RWPE2 (cell line): ENCODE results near the gene SFTPB.

Experiments
- ATAC-seq: fragments of 200-7000 bp; cut with Tn5 transposase; 3 replicates; pipeline ENCODE4 v1.9.1; 2021; ENCODE audit warnings: low read depth
- DNase-seq: peaks from one replicate; pipeline ENCODE4 v3.0.0-alpha.2; 2020; ENCODE audit warnings: low spot score
- H3K27ac ChIP-seq: fragments of 450-650 bp; 2 replicates; pipeline ENCODE4 v1.5.1; 2017; ENCODE audit warnings: mild to moderate bottlenecking; ENCODE audit not compliant: poor library complexity, severe bottlenecking
- H3K27me3 ChIP-seq: fragments of 250-450 bp; sonication (Bioruptor Pico); 2 replicates; pipeline ENCODE4 v1.5.1; 2021; ENCODE audit warnings: mild to moderate bottlenecking, moderate library complexity; ENCODE audit not compliant: insufficient read depth, poor library complexity, severe bottlenecking
- H3K36me3 ChIP-seq: fragments of 250-450 bp; sonication (Bioruptor Pico); 2 replicates; pipeline ENCODE4 v1.5.1; 2020; ENCODE audit warnings: low read depth, mild to moderate bottlenecking, moderate library complexity
- H3K4me1 ChIP-seq: fragments of 250-450 bp; sonication (Bioruptor Pico); 2 replicates; pipeline ENCODE4 v1.5.1; 2021; ENCODE audit warnings: mild to moderate bottlenecking, moderate library complexity; ENCODE audit not compliant: insufficient read depth, poor library complexity, severe bottlenecking
- H3K4me3 ChIP-seq: fragments of 250-450 bp; sonication (Bioruptor Pico); 2 replicates; pipeline ENCODE4 v1.5.1; 2021; ENCODE audit warnings: mild to moderate bottlenecking, moderate library complexity; ENCODE audit not compliant: severe bottlenecking
- H3K9me3 ChIP-seq: fragments of 250-450 bp; sonication (Bioruptor Pico); 2 replicates; pipeline ENCODE4 v1.5.1; 2021; ENCODE audit warnings: mild to moderate bottlenecking, moderate library complexity; ENCODE audit not compliant: severe bottlenecking
- TF ChIP-seq, protein P1 (sequence below): fragments of 450-650 bp; IDR thresholded peaks from one replicate; pipeline ENCODE4 v1.5.1; 2017; ENCODE audit warnings: mild to moderate bottlenecking, moderate library complexity; ENCODE audit not compliant: poor library complexity, severe bottlenecking

SFTPB gene

DNA sequence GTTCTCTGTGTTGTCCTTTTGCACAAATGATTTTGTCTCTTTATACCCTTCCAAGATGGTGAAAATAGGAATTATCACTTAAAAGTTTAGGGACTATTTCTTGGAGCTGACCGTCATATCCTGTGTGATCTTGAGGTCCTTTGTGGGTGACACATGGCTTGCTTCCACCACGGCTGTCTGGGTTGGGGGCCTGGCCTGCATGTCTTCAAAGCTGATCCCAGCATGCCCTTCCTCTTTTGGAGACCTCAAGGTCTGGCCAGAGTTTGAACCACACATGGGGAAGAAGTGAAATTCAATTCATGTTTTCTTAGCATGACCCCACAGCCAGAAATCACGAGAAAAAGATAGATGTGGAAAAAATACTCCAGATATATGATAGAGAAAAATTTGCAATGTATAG is 14.0 kb downstream of the SFTPB start:
- no peak overlapping the region for H3K27ac ChIP-seq
- ATAC-seq: no peak
- no peaks in the 10 kb centered on the region for H3K27me3 ChIP-seq
- TF ChIP-seq, protein P1, sequence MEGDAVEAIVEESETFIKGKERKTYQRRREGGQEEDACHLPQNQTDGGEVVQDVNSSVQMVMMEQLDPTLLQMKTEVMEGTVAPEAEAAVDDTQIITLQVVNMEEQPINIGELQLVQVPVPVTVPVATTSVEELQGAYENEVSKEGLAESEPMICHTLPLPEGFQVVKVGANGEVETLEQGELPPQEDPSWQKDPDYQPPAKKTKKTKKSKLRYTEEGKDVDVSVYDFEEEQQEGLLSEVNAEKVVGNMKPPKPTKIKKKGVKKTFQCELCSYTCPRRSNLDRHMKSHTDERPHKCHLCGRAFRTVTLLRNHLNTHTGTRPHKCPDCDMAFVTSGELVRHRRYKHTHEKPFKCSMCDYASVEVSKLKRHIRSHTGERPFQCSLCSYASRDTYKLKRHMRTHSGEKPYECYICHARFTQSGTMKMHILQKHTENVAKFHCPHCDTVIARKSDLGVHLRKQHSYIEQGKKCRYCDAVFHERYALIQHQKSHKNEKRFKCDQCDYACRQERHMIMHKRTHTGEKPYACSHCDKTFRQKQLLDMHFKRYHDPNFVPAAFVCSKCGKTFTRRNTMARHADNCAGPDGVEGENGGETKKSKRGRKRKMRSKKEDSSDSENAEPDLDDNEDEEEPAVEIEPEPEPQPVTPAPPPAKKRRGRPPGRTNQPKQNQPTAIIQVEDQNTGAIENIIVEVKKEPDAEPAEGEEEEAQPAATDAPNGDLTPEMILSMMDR: no peak
- H3K9me3 ChIP-seq: no peaks in the 10 kb centered on the region
- H3K4me3 ChIP-seq: no peak overlapping the region
- no peak for DNase-seq
- H3K4me1 ChIP-seq: peaks cover 12% of the 10 kb centered on the region
- H3K36me3 ChIP-seq: peaks cover 36% of the 10 kb centered on the region

DNA sequence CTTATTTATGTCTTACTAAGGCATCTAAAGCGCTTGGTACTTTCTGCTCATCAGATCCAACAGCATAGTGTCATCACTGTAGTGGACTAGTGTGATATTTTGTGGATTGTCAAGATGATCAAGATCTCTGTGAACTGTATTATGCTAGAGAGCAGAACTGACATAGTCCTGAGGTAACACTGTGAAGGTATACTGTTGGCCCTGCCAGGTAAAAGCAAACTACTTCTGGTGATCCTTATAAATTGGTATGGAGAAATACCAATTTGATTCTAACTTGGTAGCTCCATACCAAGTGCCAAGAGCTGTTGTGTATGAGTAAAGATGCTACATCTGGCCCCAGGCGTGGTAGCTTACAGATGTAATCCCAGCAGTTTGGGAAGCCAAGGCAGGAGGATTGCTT is 15.9 kb downstream of the SFTPB start:
- no peak for ATAC-seq
- peaks cover 53% of the 10 kb centered on the region for H3K36me3 ChIP-seq
- no peaks in the 10 kb centered on the region for H3K27me3 ChIP-seq
- no peaks in the 10 kb centered on the region for H3K9me3 ChIP-seq
- H3K4me1 ChIP-seq: peaks cover 12% of the 10 kb centered on the region
- TF ChIP-seq, protein P1: no peak
- no peak overlapping the region for H3K4me3 ChIP-seq
- no peak for DNase-seq
- no peak overlapping the region for H3K27ac ChIP-seq

DNA sequence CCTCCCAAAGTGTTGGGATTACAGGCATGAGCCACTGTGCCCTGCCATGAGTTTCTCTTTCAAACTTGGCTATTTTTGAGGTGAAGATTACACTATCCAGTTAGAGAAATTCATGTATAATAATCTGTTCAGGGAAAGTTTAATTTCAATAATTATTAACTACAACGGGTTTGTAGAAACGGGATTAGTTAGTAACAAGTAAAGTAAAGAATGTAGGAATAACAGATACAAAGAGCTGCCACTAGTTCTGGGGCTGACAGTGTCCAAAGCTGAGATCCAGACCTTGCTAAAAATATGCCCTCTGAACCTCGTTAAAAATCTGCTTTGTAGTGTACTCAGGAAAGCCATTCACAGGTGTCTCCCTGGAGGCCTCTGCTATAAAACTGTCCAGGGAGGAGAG is 16.9 kb downstream of the SFTPB start:
- Histone ChIP-seq H3K27me3 (no peaks in the 10 kb centered on the region), H3K4me1 (peaks cover 12% of the 10 kb centered on the region), H3K9me3 (no peaks in the 10 kb centered on the region), H3K4me3 (no peak overlapping the region), H3K36me3 (peaks cover 61% of the 10 kb centered on the region), H3K27ac (no peak overlapping the region)
- ATAC-seq (no peak), DNase-seq (no peak)
- TF ChIP-seq, protein P1: no peak

DNA sequence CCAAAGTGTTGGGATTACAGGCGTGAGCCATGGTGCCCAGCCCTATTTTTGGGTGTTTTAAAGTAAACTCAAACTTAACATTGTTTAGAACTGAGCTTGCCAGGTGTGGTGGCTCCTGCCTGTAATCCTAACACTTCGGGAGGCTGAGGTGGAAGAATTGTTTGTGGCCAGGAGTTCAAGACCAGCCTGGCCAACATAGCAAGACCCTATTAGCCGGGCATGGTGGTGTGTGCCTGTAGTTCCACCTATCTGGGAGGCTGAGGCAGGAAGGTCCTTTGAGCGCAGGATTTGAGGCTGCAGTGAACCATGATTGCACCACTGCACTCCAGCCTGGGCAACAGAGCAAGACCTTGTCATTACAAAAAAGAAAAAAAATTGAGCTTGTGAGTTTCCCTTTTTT is 17.5 kb downstream of the SFTPB start:
- H3K36me3 ChIP-seq: peaks cover 68% of the 10 kb centered on the region
- DNase-seq (no peak), ATAC-seq (no peak)
- peak overlapping the region; percentile 25 for H3K27ac ChIP-seq
- peaks cover 12% of the 10 kb centered on the region for H3K4me1 ChIP-seq
- TF ChIP-seq, protein P1: no peak
- H3K9me3 ChIP-seq: no peaks in the 10 kb centered on the region
- H3K27me3 ChIP-seq: no peaks in the 10 kb centered on the region
- H3K4me3 ChIP-seq: no peak overlapping the region

DNA sequence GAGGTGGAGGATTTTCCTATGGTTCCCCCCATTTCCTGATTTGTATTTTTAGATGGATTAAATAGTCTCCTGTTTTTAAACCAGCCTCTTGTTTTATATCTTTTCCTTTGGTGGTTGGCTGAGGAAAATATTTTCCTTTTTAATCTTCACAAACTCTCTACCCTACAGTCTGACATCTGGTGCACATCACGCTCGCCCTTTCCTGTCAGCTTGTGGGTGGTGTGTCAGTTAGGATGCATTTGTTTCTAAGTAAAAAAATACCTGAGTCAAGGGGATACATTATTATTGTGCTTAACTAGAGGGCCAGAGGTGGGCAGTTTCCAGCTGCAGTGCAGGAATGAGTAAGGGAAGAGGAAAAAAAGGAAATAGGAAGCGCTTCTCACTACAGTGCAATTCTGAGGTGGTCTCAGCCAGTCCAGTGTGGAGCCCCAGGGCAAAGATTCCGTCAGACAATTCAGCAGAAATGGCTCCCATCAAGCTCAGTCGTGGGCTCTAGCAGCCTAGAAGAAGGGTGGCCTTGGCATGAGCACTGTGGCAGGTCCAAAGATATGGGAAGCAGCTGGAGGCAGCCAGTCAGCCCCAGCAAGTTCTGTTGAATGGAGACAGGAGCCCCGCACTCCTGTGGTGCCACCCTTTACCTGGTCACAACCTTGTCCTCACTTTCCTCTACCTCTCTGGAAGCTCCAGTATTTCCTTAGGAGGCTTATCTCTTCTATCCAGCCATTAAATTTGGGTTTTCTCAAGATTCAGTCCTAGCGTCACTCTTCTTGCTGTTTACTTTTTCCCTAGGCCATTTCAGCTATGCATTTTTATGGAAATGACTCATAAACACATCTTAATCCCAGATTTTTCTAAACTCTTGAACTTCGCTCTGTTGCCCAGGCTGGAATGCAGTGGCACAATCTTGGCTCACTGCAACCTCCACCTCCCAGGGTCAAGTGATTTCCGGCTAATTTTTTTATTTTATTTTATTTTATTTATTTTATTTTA is 18.5 kb downstream of the SFTPB start:
- ATAC-seq (peak; percentile 63), DNase-seq (no peak)
- peak overlapping the region; percentile 25 for H3K27ac ChIP-seq
- H3K27me3 ChIP-seq: no peaks in the 10 kb centered on the region
- TF ChIP-seq, protein P1: no peak
- H3K4me1 ChIP-seq: peaks cover 12% of the 10 kb centered on the region
- H3K9me3 ChIP-seq: no peaks in the 10 kb centered on the region
- no peak overlapping the region for H3K4me3 ChIP-seq
- H3K36me3 ChIP-seq: peaks cover 77% of the 10 kb centered on the region
